Breast epithelium (tissue), 3 donors: ENCODE data around the gene GBF1.

Source experiments
- POLR2A ChIP-seq: fragments of 450-650 bp; IDR thresholded peaks from one replicate; pipeline ENCODE4 v1.6.1; 2016; ENCODE audit warnings: antibody characterized with exemption, mild to moderate bottlenecking, moderate library complexity
- TF ChIP-seq, protein P1 (sequence below), 3 donors: fragments of 450-650 bp; IDR thresholded peaks; one replicate each; pipeline ENCODE4 v1.5.1; 2016 to 2017; ENCODE audit warnings: antibody characterized with exemption in 3 of 3, mild to moderate bottlenecking in 3 of 3, moderate library complexity in 3 of 3

DNA sequence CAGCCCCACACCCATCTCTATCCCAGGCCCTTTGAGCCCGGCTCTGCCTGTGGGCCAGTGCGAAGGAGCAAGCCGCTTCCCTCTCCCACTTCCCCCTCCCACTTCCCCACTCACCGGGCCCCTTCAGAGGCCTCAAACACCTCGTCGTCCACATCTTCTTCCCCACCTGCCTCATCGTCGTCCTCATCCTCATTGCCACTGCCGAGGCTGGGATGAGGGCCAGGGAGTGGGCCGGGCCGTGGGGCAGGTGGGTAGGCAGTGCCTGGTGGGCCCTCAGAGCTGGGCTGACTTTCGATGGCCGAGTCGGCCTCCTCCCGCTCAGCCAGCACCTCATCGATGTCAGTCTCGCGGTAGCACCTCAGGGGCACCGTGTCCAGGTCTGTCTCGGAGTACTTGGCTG is 169.4 kb downstream of the GBF1 start:
- TF ChIP-seq, protein P1, sequence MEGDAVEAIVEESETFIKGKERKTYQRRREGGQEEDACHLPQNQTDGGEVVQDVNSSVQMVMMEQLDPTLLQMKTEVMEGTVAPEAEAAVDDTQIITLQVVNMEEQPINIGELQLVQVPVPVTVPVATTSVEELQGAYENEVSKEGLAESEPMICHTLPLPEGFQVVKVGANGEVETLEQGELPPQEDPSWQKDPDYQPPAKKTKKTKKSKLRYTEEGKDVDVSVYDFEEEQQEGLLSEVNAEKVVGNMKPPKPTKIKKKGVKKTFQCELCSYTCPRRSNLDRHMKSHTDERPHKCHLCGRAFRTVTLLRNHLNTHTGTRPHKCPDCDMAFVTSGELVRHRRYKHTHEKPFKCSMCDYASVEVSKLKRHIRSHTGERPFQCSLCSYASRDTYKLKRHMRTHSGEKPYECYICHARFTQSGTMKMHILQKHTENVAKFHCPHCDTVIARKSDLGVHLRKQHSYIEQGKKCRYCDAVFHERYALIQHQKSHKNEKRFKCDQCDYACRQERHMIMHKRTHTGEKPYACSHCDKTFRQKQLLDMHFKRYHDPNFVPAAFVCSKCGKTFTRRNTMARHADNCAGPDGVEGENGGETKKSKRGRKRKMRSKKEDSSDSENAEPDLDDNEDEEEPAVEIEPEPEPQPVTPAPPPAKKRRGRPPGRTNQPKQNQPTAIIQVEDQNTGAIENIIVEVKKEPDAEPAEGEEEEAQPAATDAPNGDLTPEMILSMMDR (IDR thresholded peaks at IDR 0.05) = no peak
- no peak for TF ChIP-seq POLR2A
